Common myeloid progenitor, CD34-positive (primary cell): ENCODE data around the gene ETV6.

Source experiments
- CTCF ChIA-PET: fragments of 350-600 bp; sonication (Branson Sonifier 250); formaldehyde crosslinking; loops from one replicate; lab custom pipeline; 2021; ENCODE audit warnings: antibody characterized with exemption; lab: Charles Lee
- POLR2A ChIA-PET: fragments of 350-600 bp; sonication (Branson Sonifier 250); formaldehyde crosslinking; loops from one replicate; lab custom pipeline; 2021; ENCODE audit warnings: antibody characterized with exemption; lab: Charles Lee
- DNase-seq, 3 donors: peaks; one replicate each; pipeline versions ENCODE4 v3.0.0 to v3.0.0-alpha.2; 2013
- H3K27ac ChIP-seq, 2 experiments: 1 replicate in 1 of 2; 2 replicates in 1 of 2; pipeline ENCODE4 v1.7.0; 2013; ENCODE audit warnings: inconsistent platforms in 2 of 2, low read length in 2 of 2, mild to moderate bottlenecking in 2 of 2, low read depth in 1 of 2, moderate library complexity in 1 of 2; ENCODE audit not compliant: severe bottlenecking in 2 of 2, insufficient read depth in 1 of 2, poor library complexity in 1 of 2
- H3K27me3 ChIP-seq, 5 experiments: replicated peaks in 2 of 5; 1 replicate in 3 of 5; 2 replicates in 2 of 5; pipeline versions ENCODE4 v1.6.1 to v1.7.0; 2013; ENCODE audit warnings: low read length in 4 of 5, mild to moderate bottlenecking in 2 of 5, moderate library complexity in 2 of 5, inconsistent platforms in 1 of 5; ENCODE audit not compliant: insufficient read depth in 5 of 5, control insufficient read depth in 4 of 5
- H3K36me3 ChIP-seq, 4 experiments: 1 replicate in 2 of 4; 2 replicates in 2 of 4; pipeline versions ENCODE4 v1.6.1 to v1.7.0; 2013; ENCODE audit warnings: low read length in 3 of 4, control low read depth in 1 of 4, mild to moderate bottlenecking in 1 of 4; ENCODE audit not compliant: control insufficient read depth in 4 of 4, insufficient read depth in 4 of 4
- H3K4me1 ChIP-seq, 4 experiments: 1 replicate in 3 of 4; 2 replicates in 1 of 4; pipeline versions ENCODE4 v1.6.1 to v1.7.1; 2013; ENCODE audit warnings: low read length in 3 of 4, mild to moderate bottlenecking in 3 of 4, control low read depth in 1 of 4, inconsistent platforms in 1 of 4, moderate library complexity in 1 of 4; ENCODE audit not compliant: control insufficient read depth in 4 of 4, insufficient read depth in 4 of 4; ENCODE audit errors: control extremely low read depth in 1 of 4
- H3K4me3 ChIP-seq, 7 experiments: 1 replicate in 4 of 7; 2 replicates in 3 of 7; pipeline versions ENCODE4 v1.5.1 to v1.7.0; 2013; ENCODE audit warnings: mild to moderate bottlenecking in 7 of 7, low read length in 6 of 7, moderate library complexity in 6 of 7, inconsistent platforms in 2 of 7, low read depth in 2 of 7, control low read depth in 1 of 7; ENCODE audit not compliant: insufficient read depth in 4 of 7, control insufficient read depth in 1 of 7; ENCODE audit errors: extremely low read depth in 1 of 7
- H3K9me3 ChIP-seq, 5 experiments: 1 replicate in 4 of 5; 2 replicates in 1 of 5; pipeline versions ENCODE4 v1.6.1 to v1.7.1; 2013; ENCODE audit warnings: low read length in 4 of 5, mild to moderate bottlenecking in 2 of 5, inconsistent platforms in 1 of 5, low read depth in 1 of 5, moderate library complexity in 1 of 5; ENCODE audit not compliant: control insufficient read depth in 4 of 5, insufficient read depth in 2 of 5; ENCODE audit errors: control extremely low read depth in 1 of 5
- WGBS: methylation state at CpG from one replicate; pipeline ENCODE4 v1.1.5; 2013; ENCODE audit not compliant: insufficient coverage; 5-methylcytosine and 5-hydroxymethylcytosine counted together

The ETV6 gene

DNA sequence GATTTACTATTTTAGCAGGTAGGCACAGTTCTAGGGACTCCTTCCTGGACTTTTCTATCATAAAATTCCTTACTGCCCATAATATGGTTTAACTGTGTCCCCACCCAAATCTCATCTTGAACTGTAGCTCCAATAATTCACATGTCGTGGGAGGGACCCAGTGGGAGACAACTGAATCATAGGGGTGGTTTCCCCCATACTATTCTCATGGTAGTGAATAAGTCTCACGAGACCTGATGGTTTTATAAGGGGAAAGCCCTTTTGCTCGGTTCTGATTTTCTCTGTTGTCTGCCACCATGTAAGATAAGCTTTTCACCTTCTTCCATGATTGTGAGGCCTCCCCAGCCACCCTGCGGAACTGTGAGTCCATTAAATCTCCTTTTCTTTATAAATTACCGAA is 10.0 kb upstream of the ETV6 start:
- WGBS: 94% methylated on average over 4 of the region's 5 CpGs
- DNase-seq: no peak
- peaks cover 0 to 6% (median 0%) of the 10 kb centered on the region in 4 experiments for H3K4me1 ChIP-seq
- ChIA-PET CTCF (interaction anchor here (0.6 kb wide), 1 partner anchor 89 kb away, joined by 3 read pairs; no protein-coding TSS in a partner anchor), POLR2A (no interaction called here)
- no peak overlapping the region for H3K4me3 ChIP-seq
- peaks cover 3 to 17% (median 7%) of the 10 kb centered on the region in 5 experiments for H3K9me3 ChIP-seq
- no peak overlapping the region for H3K27ac ChIP-seq
- H3K36me3 ChIP-seq: no peaks in the 10 kb centered on the region
- no peaks in the 10 kb centered on the region for H3K27me3 ChIP-seq

DNA sequence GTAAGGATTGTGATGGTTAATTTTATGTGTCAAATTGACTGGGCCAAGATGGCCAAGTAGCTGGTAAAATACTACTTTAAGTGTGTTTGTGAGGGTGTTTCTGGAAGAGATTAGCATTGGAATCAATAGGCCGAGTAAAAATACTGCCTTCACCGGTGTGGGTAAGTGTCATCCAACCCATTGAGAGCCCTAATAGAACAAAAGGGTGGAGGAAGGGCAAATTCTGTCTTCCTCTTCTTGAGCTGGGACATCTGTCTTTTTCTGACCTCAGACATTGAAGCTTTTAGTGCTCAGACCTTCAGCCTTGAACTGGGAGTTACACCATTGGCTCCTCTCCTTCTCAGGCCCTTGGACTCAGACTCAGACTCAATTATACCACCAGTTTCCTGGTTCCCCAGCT is 8.0 kb upstream of the ETV6 start:
- ChIA-PET CTCF (interaction anchor here (1.0 to 2.3 kb wide), 2 partner anchors 10 to 29 kb away, joined by 3 to 9 read pairs; no protein-coding TSS in a partner anchor), POLR2A (interaction anchor here (1.5 kb wide), 1 partner anchor 11 kb away, joined by 3 read pairs; no protein-coding TSS in a partner anchor)
- no peaks in the 10 kb centered on the region for H3K36me3 ChIP-seq

DNA sequence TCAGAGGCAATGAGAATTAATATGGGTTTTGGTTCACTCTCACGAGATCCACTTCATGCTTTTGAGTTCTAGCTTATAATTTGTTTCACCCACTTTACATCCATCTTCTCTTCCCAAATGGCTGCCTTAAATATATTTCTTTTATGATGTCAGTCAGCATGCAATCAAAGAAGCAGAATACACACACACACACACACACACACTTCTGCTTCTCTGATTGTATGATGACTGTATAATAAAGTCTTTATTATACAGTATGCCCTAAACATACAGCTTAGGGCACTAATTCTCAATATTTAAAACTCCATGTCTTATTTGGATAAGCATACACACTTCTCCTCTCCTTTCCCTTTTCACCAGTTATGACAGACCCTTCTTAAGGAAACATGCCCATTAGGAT is 6.7 kb upstream of the ETV6 start:
- Histone ChIP-seq H3K27me3 (no peaks in the 10 kb centered on the region), H3K27ac (no peak overlapping the region), H3K4me3 (no peak overlapping the region), H3K4me1 (peaks cover 0 to 11% (median 0%) of the 10 kb centered on the region in 4 experiments), H3K9me3 (peaks cover 0 to 10% (median 0%) of the 10 kb centered on the region in 5 experiments), H3K36me3 (no peaks in the 10 kb centered on the region)
- CTCF ChIA-PET: interaction anchor here (0.6 to 2.3 kb wide), 4 partner anchors 11 to 71 kb away, joined by 3 to 9 read pairs (median 4); no protein-coding TSS in a partner anchor
- no CpG with 5 or more reads among the region's 1 CpG for WGBS
- POLR2A ChIA-PET: interaction anchor here (1.5 kb wide), 1 partner anchor 13 kb away, joined by 3 read pairs; no protein-coding TSS in a partner anchor
- DNase-seq: no peak

More for the DNA sequence above, 8.0 kb upstream of the ETV6 start:
- 100% methylated on average over 2 of the region's 2 CpGs for WGBS
- no peak for DNase-seq
- H3K4me3 ChIP-seq: no peak overlapping the region
- peaks cover 0 to 14% (median 0%) of the 10 kb centered on the region in 5 experiments for H3K9me3 ChIP-seq
- no peak overlapping the region for H3K27ac ChIP-seq
- H3K4me1 ChIP-seq: peaks cover 0 to 6% (median 0%) of the 10 kb centered on the region in 4 experiments
- no peaks in the 10 kb centered on the region for H3K27me3 ChIP-seq

DNA sequence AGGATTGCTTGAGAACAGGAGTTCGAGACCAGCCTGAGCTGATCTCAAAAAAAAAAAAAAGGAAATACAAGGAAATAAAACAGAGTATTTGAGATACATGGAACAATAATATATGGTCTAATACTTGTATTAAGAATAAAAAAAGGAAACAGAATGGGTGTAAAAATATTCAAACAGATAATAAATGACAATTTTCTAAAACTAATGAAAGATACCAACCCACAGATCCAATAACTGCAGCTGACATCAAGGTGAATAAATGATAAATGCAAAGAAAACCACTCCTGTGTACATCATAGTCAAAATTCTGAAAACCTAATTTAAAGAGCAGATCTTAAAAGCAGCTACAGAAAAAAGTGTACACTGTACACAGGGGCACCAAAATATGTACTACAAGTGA is 4.1 kb upstream of the ETV6 start:
- H3K27ac ChIP-seq: no peak overlapping the region
- H3K9me3 ChIP-seq: peaks cover 0 to 10% (median 0%) of the 10 kb centered on the region in 5 experiments
- no peak overlapping the region for H3K4me3 ChIP-seq
- WGBS: no CpG with 5 or more reads among the region's 1 CpG
- H3K27me3 ChIP-seq: no peaks in the 10 kb centered on the region
- CTCF ChIA-PET: interaction anchor here (0.9 to 1.2 kb wide), 3 partner anchors 9 to 66 kb away, joined by 3 to 4 read pairs (median 3); no protein-coding TSS in a partner anchor
- DNase-seq: no peak
- H3K4me1 ChIP-seq: peaks cover 0 to 23% (median 8%) of the 10 kb centered on the region in 4 experiments
- POLR2A ChIA-PET: interaction anchor here (1.1 kb wide), 1 partner anchor 156 kb away, joined by 3 read pairs; no protein-coding TSS in a partner anchor
- no peaks in the 10 kb centered on the region for H3K36me3 ChIP-seq

DNA sequence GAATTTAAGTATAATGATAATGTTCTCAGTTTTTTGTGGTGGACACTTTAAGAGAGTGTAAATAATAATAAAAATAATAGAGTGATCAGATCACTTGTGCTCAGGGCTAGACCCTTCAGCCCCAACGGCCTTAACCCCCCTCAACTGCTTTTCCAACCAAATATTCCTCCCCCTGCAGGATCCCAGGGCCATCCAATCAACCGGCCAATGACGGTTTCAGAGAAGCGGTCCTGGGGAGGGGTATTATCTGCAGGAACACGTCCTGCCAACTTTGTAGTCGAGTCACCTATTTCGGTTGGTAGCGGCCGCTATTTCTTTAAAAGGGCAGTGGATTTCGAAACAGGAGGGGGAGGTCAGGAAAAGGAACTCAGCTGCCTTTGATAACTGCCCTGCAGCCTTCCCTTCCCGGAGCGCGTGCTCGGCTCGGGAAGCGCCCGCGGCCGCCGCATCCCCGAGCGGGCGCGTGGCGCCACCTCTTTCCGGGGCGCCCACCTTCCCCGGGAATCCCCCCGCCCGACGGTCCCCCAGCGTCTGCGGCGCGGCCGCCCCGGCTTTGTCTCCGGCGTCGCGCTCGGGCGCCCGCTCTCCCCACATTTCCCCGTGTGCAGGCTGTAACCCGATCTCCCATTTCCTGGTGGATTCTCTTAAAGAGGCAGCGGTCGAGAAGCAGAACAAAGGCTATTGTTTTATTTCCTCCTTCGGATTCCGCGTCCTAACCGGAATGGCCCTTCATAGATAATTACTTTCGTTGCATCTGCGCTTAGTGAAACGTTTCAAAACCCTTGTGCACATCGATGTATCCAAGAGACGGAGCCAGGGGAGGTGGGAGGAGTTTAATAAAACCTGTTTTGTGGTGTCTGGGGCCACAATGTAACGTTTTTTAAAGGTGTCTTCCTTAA is 711 bp upstream of the ETV6 start:
- DNase-seq: peak; percentile 80 to 93 (median 90)
- ChIA-PET CTCF (interaction anchor here (1.4 kb wide), 1 partner anchor 56 kb away, joined by 3 read pairs; no protein-coding TSS in a partner anchor), POLR2A (interaction anchor here (0.8 to 1.5 kb wide), 3 partner anchors 26 to 362 kb away, joined by 3 to 8 read pairs (median 3); no protein-coding TSS in a partner anchor)
- H3K27ac ChIP-seq: peak overlapping the region; percentile 93 to 94
- peaks cover 0 to 10% (median 0%) of the 10 kb centered on the region in 5 experiments for H3K9me3 ChIP-seq
- WGBS: 0% methylated on average over 48 of the region's 58 CpGs
- peaks cover 13 to 32% (median 20%) of the 10 kb centered on the region in 4 experiments for H3K4me1 ChIP-seq
- peaks cover 0 to 9% (median 7%) of the 10 kb centered on the region in 4 experiments for H3K36me3 ChIP-seq
- H3K4me3 ChIP-seq: peak overlapping the region; percentile 53 to 96 (median 80)
- H3K27me3 ChIP-seq: no peaks in the 10 kb centered on the region

DNA sequence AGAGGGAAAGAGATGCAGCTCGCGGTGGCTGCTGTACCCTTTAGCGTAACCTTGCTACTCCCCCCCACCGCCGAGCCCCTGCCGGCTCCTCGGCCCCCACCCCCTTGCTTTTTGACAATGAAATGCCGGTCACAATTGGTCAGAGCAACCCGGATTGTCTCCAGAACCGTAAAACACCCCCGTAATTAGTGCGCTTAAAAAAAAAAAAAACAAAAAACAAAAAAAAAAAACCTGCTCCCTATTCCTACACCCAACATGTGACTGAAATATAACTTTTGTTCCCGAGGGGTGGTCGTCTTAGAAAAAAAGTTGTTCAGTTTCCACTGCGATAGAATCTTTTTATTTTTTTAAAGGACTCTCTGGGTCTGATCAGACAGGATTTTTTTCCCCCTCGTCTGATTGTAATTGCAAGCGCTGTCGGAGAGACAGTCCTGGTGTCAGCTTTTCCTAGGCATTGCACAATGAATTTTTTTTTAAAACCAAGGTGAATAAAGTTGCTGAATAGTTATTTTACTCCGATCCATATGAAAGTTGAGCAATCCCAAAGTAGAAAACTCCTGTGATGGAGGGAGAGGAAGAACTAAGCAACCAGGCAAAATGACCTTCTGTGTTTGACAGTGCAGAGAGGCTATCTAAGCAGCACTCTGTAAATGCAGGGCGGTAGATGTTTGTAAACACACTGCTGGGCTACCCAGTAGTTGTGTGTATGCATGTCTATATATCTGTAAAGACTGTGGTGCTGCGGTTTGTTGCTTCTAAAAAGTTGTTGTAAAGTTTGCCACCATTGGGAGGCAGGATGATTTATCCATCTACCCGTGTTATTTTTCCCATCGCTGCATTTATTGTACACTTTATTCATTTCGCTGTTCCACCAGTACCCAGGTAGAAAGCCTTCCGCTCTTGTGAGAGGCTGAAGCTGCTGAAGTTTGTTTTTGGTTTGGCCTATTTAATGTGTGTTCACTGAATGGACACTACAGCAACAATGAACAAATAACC is 1.1 kb downstream of the ETV6 start:
- peak overlapping the region; percentile 76 to 100 (median 89) for H3K4me3 ChIP-seq
- DNase-seq: peak in 2 of 3 donors; percentile 66
- peak overlapping the region; percentile 86 to 94 for H3K27ac ChIP-seq
- POLR2A ChIA-PET: interaction anchor here (0.6 to 2.6 kb wide), 9 partner anchors 24 to 1065 kb away, joined by 3 to 11 read pairs (median 7); no protein-coding TSS in a partner anchor
- H3K4me1 ChIP-seq: peaks cover 26 to 50% (median 38%) of the 10 kb centered on the region in 4 experiments
- H3K36me3 ChIP-seq: peaks cover 0 to 18% (median 8%) of the 10 kb centered on the region in 4 experiments
- no peaks in the 10 kb centered on the region for H3K27me3 ChIP-seq
- 3% methylated on average over 11 of the region's 25 CpGs for WGBS
- peaks cover 0 to 4% (median 0%) of the 10 kb centered on the region in 5 experiments for H3K9me3 ChIP-seq
- CTCF ChIA-PET: interaction anchor here (0.6 to 1.6 kb wide), 5 partner anchors 14 to 50 kb away, joined by 3 to 4 read pairs (median 3); no protein-coding TSS in a partner anchor
